ENCODE data around the gene KIAA1210.

The KIAA1210 gene

GRCh38 chrX:119075270-119076025 lies 52.2 kb downstream of the KIAA1210 start:
- H3K4me3 ChIP-seq (ENCODE audit: low read depth, low read length): no peak overlapping the region
- no peak for TF ChIP-seq CTCF (IDR thresholded peaks at IDR 0.05; ENCODE audit: low read depth, low read length)

- no peak for TF ChIP-seq CTCF (IDR thresholded peaks at IDR 0.05; ENCODE audit: low read depth, low read length)
- no peak overlapping the region for H3K4me3 ChIP-seq (ENCODE audit: low read depth, low read length)
Measured at GRCh38 chrX:119073911-119074310, 53.7 kb downstream of the KIAA1210 start.

- H3K4me3 ChIP-seq (ENCODE audit: low read depth, low read length): no peak overlapping the region
- TF ChIP-seq CTCF (IDR thresholded peaks at IDR 0.05; ENCODE audit: low read depth, low read length): no peak
Measured at GRCh38 chrX:119073200-119073905, 54.3 kb downstream of the KIAA1210 start.

- TF ChIP-seq CTCF (IDR thresholded peaks at IDR 0.05; ENCODE audit: low read depth, low read length): no peak
- no peak within 1 kb of the TSS for H3K4me3 ChIP-seq (ENCODE audit: low read depth, low read length)
Measured at GRCh38 chrX:119072744-119073143, 54.9 kb downstream of the KIAA1210 start, which contains the start of gene CT47C1. Gene CT47C1, plus strand, starts transcription at chrX:119072993. Its CDS starts 233 bp downstream, at chrX:119073226.

- TF ChIP-seq CTCF (IDR thresholded peaks at IDR 0.05; ENCODE audit: low read depth, low read length): no peak
Measured at GRCh38 chrX:119071381-119071780, 56.2 kb downstream of the KIAA1210 start.

GRCh38 chrX:119069762-119070161 lies 57.9 kb downstream of the KIAA1210 start:
- TF ChIP-seq CTCF (IDR thresholded peaks at IDR 0.05; ENCODE audit: low read depth, low read length): no peak
- H3K4me3 ChIP-seq (ENCODE audit: low read depth, low read length): no peak overlapping the region

More at GRCh38 chrX:119071381-119071780, 56.2 kb downstream of the KIAA1210 start:
- H3K4me3 ChIP-seq (ENCODE audit: low read depth, low read length): no peak overlapping the region

GRCh38 chrX:119069128-119069527 lies 58.5 kb downstream of the KIAA1210 start:
- no peak for TF ChIP-seq CTCF (IDR thresholded peaks at IDR 0.05; ENCODE audit: low read depth, low read length)
- no peak overlapping the region for H3K4me3 ChIP-seq (ENCODE audit: low read depth, low read length)
